ENCODE data around the gene IPO4. TPM values are rescaled to one million over a fixed set of nuclear protein-coding genes. Genes with fewer than 3 reads are reported as not detected.

IPO4 gene
- total and polyA plus RNA-seq, 9 of the 15 experiments (the other 6 are each of a cell fraction or from before 2014, with no cell fraction given), result 7.3 to 122 (median 31.8) TPM

GRCh38 chr14:24212924-24213865 is 24.6 kb upstream of the IPO4 start, which contains the start of gene CHMP4A (continued):
- TF ChIP-seq MAFG (tag; conservative IDR thresholded peaks at IDR 0.05), result no peak
- TF ChIP-seq HDAC6 (IDR thresholded peaks at IDR 0.05; ENCODE audit: low read depth, low read length), result no peak
- TF ChIP-seq SMAD2 (IDR thresholded peaks at IDR 0.05; ENCODE audit: low read depth, low read length), result no peak
- TF ChIP-seq ZNF511 (CRISPR knock-in tag; IDR thresholded peaks at IDR 0.05), result 0 out of 2 replicates have a peak, but pooled peaks have one; percentile 29
- no peak for TF ChIP-seq U2AF1 (optimal IDR thresholded peaks at IDR 0.05; ENCODE audit: low read depth, low read length)
- peak; percentile 96 for TF ChIP-seq BHLHE40 (IDR thresholded peaks at IDR 0.05; ENCODE audit: low read length)
- no peak for TF ChIP-seq ZNF707 (CRISPR knock-in tag; conservative IDR thresholded peaks at IDR 0.05)
- TF ChIP-seq VEZF1 (CRISPR knock-in tag; IDR thresholded peaks at IDR 0.05), result peak; percentile 54
- TF ChIP-seq SP1 (CRISPR knock-in tag; IDR thresholded peaks at IDR 0.05), result peak; percentile 80
- TF ChIP-seq ARNT (IDR thresholded peaks at IDR 0.05), result no peak
- TF ChIP-seq CREM (IDR thresholded peaks at IDR 0.05; ENCODE audit: low read depth), result peak; percentile 98
- TF ChIP-seq SIRT6 (IDR thresholded peaks at IDR 0.05; ENCODE audit: low read depth, low read length), result no peak
- TF ChIP-seq CEBPG (CRISPR knock-in tag; IDR thresholded peaks at IDR 0.05), result peak; percentile 63; the same call in 1 of the 2 replicates
- peak in 1 of 2 experiments; percentile 27; a peak in 1 of 4 replicates for TF ChIP-seq CEBPG (tag; conservative IDR thresholded peaks at IDR 0.05 in 1 of 2, IDR thresholded peaks at IDR 0.05 in 1 of 2)
- TF ChIP-seq BDP1 (IDR thresholded peaks at IDR 0.05; ENCODE audit: insufficient read depth, insufficient read length), result no peak
- no peak for TF ChIP-seq E2F5 (CRISPR knock-in tag; IDR thresholded peaks at IDR 0.05)
- TF ChIP-seq FOSL1 (tag; conservative IDR thresholded peaks at IDR 0.05), result no peak
- peak; percentile 97 for TF ChIP-seq SUPT5H (IDR thresholded peaks at IDR 0.05)
- no peak for TF ChIP-seq BCOR (IDR thresholded peaks at IDR 0.05)
- TF ChIP-seq NCOA2 (IDR thresholded peaks at IDR 0.05; ENCODE audit: partially characterized antibody in 2 of 2), result no peak
- peak; percentile 46; the same call in 1 of the 2 replicates for TF ChIP-seq HDAC2 (IDR thresholded peaks at IDR 0.05)
- no peak for TF ChIP-seq ZNF518B (CRISPR knock-in tag; IDR thresholded peaks at IDR 0.05)
